Body of pancreas (tissue), 4 donors: ENCODE data around the gene CCSER1. TPM values are rescaled to one million over a fixed set of nuclear protein-coding genes. Genes with fewer than 3 reads are reported as not detected.

Experiments
- ATAC-seq: fragments of 150-250 bp; one replicate; pipeline ENCODE4 v1.9.1; 2016
- DNase-seq, 4 donors: peaks; one replicate each; pipeline ENCODE4 v3.0.0-alpha.2; 2019
- H3K27ac ChIP-seq, 4 donors: fragments of 200-600 bp; sonication (generic); 1 replicate in 3 of 4; 2 replicates in 1 of 4; pipeline versions ENCODE4 v1.5.1 to v1.6.1; 2016 to 2019; ENCODE audit warnings: mild to moderate bottlenecking in 1 of 4, mixed read lengths in 1 of 4, moderate library complexity in 1 of 4
- H3K27me3 ChIP-seq, 2 donors: fragments of 200-600 bp; sonication (generic); one replicate each; pipeline ENCODE4 v1.6.0; 2016; ENCODE audit warnings: mild to moderate bottlenecking in 1 of 2
- H3K36me3 ChIP-seq, 2 donors: fragments of 200-600 bp; sonication (generic); replicated peaks in 1 of 2; 2 replicates each; pipeline ENCODE4 v1.5.1; 2016; ENCODE audit warnings: low read depth in 2 of 2; ENCODE audit not compliant: insufficient read depth in 1 of 2
- H3K4me1 ChIP-seq: fragments of 200-600 bp; sonication (generic); one replicate; pipeline ENCODE4 v1.6.0; 2016
- H3K4me3 ChIP-seq, 2 donors: fragments of 200-600 bp; sonication (generic); 1 replicate in 1 of 2; 2 replicates in 1 of 2; pipeline ENCODE4 v1.5.1; 2016 to 2019
- H3K9me3 ChIP-seq, 3 donors: fragments of 200-600 bp; sonication (generic); 1 replicate in 2 of 3; 2 replicates in 1 of 3; pipeline ENCODE4 v1.5.1; 2016
- CTCF ChIP-seq, 7 experiments: fragments of 450-650 bp in 4 of 7; fragments of 200-600 bp in 3 of 7; sonication (generic) in 3 of 7; IDR thresholded peaks; one replicate each; pipeline ENCODE4 v1.5.1; 2016 to 2019; ENCODE audit warnings: antibody characterized with exemption in 7 of 7
- POLR2A ChIP-seq, 3 donors: fragments of 450-650 bp; IDR thresholded peaks; one replicate each; pipeline ENCODE4 v1.6.1; 2016; ENCODE audit warnings: antibody characterized with exemption in 3 of 3, mild to moderate bottlenecking in 2 of 3
- WGBS, 2 donors: methylation state at CpG; one replicate each; pipeline ENCODE4 v1.1.5; 2017; 5-methylcytosine and 5-hydroxymethylcytosine counted together
- intact Hi-C: fragments of 100-400 bp; cut with DNase I; formaldehyde crosslinking; loops from one replicate; pipeline ENCODE4 v1.15.1; 2023
- total RNA-seq, 2 donors: library from RNA; depleted of rRNA; stranded (reverse); fragments of >200 nt; gene quantifications; one replicate each; pipeline ENCODE4 v1.1.0, GENCODE V29; 2016

The CCSER1 gene
- total RNA-seq, 2 donors from 2014 or later, result 13.2 to 14.5 TPM

GRCh38 chr4:91497892-91498291 lies 1370.7 kb downstream of the CCSER1 start:
- Histone ChIP-seq H3K36me3 (no peaks in the 10 kb centered on the region), H3K9me3 (no peaks in the 10 kb centered on the region), H3K27ac (no peak overlapping the region), H3K4me1 (no peaks in the 10 kb centered on the region), H3K4me3 (no peak overlapping the region), H3K27me3 (no peaks in the 10 kb centered on the region)
- ATAC-seq (no peak), DNase-seq (no peak)
- intact Hi-C loops, result no loop called here
- TF ChIP-seq POLR2A (IDR thresholded peaks at IDR 0.05) (no peak), CTCF (IDR thresholded peaks at IDR 0.05) (no peak)
- 62 to 80% methylated on average over 4 of the region's 4 CpGs for WGBS, 2 donors

- no peak for ATAC-seq
- Histone ChIP-seq H3K4me3 (no peak overlapping the region), H3K27me3 (no peaks in the 10 kb centered on the region), H3K36me3 (no peaks in the 10 kb centered on the region), H3K27ac (no peak overlapping the region), H3K4me1 (no peaks in the 10 kb centered on the region), H3K9me3 (no peaks in the 10 kb centered on the region)
- DNase-seq, result no peak
- TF ChIP-seq CTCF (IDR thresholded peaks at IDR 0.05) (peak in 1 of 7 experiments; percentile 2), POLR2A (IDR thresholded peaks at IDR 0.05) (no peak)
- intact Hi-C loops, result no loop called here
Measured at GRCh38 chr4:91502365-91502764, 1375.2 kb downstream of the CCSER1 start.

- Histone ChIP-seq H3K36me3 (no peaks in the 10 kb centered on the region), H3K27ac (no peak overlapping the region), H3K9me3 (peaks cover 0 to 5% (median 0%) of the 10 kb centered on the region in 3 donors), H3K4me3 (no peak overlapping the region), H3K27me3 (no peaks in the 10 kb centered on the region), H3K4me1 (no peaks in the 10 kb centered on the region)
- TF ChIP-seq CTCF (IDR thresholded peaks at IDR 0.05) (no peak), POLR2A (IDR thresholded peaks at IDR 0.05) (no peak)
- no peak for DNase-seq
- intact Hi-C loops, result no loop called here
- ATAC-seq, result no peak
Measured at GRCh38 chr4:91513326-91513725, 1386.1 kb downstream of the CCSER1 start.

GRCh38 chr4:91519155-91519554 lies 1392.0 kb downstream of the CCSER1 start:
- no peaks in the 10 kb centered on the region for H3K27me3 ChIP-seq
- WGBS, 2 donors, result 92 to 100% methylated on average over 3 to 6 of the region's 6 CpGs
- H3K27ac ChIP-seq, result no peak overlapping the region
- ATAC-seq (no peak), DNase-seq (no peak)
- H3K36me3 ChIP-seq, result no peaks in the 10 kb centered on the region
- H3K9me3 ChIP-seq, result peaks cover 0 to 9% (median 0%) of the 10 kb centered on the region in 3 donors
- TF ChIP-seq CTCF (IDR thresholded peaks at IDR 0.05) (no peak), POLR2A (IDR thresholded peaks at IDR 0.05) (no peak)
- no peaks in the 10 kb centered on the region for H3K4me1 ChIP-seq
- intact Hi-C loops, result no loop called here
- H3K4me3 ChIP-seq, result no peak overlapping the region

GRCh38 chr4:91525621-91526020 lies 1398.4 kb downstream of the CCSER1 start:
- 38 to 48% methylated on average over 1 of the region's 1 CpG for WGBS, 2 donors
- Histone ChIP-seq H3K9me3 (no peaks in the 10 kb centered on the region), H3K27ac (no peak overlapping the region), H3K36me3 (no peaks in the 10 kb centered on the region), H3K4me1 (no peaks in the 10 kb centered on the region), H3K27me3 (no peaks in the 10 kb centered on the region), H3K4me3 (no peak overlapping the region)
- TF ChIP-seq CTCF (IDR thresholded peaks at IDR 0.05), result no peak
- no peak for TF ChIP-seq POLR2A (IDR thresholded peaks at IDR 0.05)
- ATAC-seq (no peak), DNase-seq (no peak)
- intact Hi-C loops, result no loop called here
